ENCODE data around the gene LIN7A. TPM values are rescaled to one million over a fixed set of nuclear protein-coding genes. Genes with fewer than 3 reads are reported as not detected.

The LIN7A gene
- total RNA-seq, 6 experiments from 2014 or later: 13.4 to 23.0 (median 20.2) TPM

- Histone ChIP-seq H3K9me3 (no peaks in the 10 kb centered on the region), H3K36me3 (no peaks in the 10 kb centered on the region), H3K27me3 (no peaks in the 10 kb centered on the region), H3K4me1 (no peaks in the 10 kb centered on the region), H3K27ac (no peak overlapping the region), H3K4me3 (no peak overlapping the region)
- ATAC-seq (no peak), DNase-seq (no peak)
- intact Hi-C loops (cut with DNase I): no loop called here
- 90% methylated on average over 1 of the region's 2 CpGs for WGBS (ENCODE audit: insufficient coverage, low coverage, low lambda C conversion rate, missing lambda C conversion rate)
- TF ChIP-seq CTCF (IDR thresholded peaks at IDR 0.05) (no peak), POLR2A (IDR thresholded peaks at IDR 0.05) (no peak)
These were observed 166.8 kb downstream of the LIN7A start for GRCh38 chr12:80770958-80771357.

GRCh38 chr12:80769553-80770140 lies 168.1 kb downstream of the LIN7A start:
- TF ChIP-seq CTCF (IDR thresholded peaks at IDR 0.05): no peak
- no peak for TF ChIP-seq POLR2A (IDR thresholded peaks at IDR 0.05)
- Histone ChIP-seq H3K4me1 (no peaks in the 10 kb centered on the region), H3K9me3 (no peaks in the 10 kb centered on the region), H3K27me3 (no peaks in the 10 kb centered on the region), H3K4me3 (no peak overlapping the region), H3K36me3 (no peaks in the 10 kb centered on the region), H3K27ac (no peak overlapping the region)
- ATAC-seq: no peak
- WGBS (ENCODE audit: insufficient coverage, low coverage, low lambda C conversion rate, missing lambda C conversion rate): 83% methylated on average over 1 of the region's 1 CpG
- intact Hi-C loops (cut with DNase I): no loop called here
- DNase-seq: no peak

- intact Hi-C loops (cut with DNase I): no loop called here
- H3K4me3 ChIP-seq: no peak overlapping the region
These were observed 170.8 kb downstream of the LIN7A start for GRCh38 chr12:80766897-80767296.

GRCh38 chr12:80766210-80766609 lies 171.5 kb downstream of the LIN7A start:
- 70% methylated on average over 1 of the region's 1 CpG for WGBS (ENCODE audit: insufficient coverage, low coverage, low lambda C conversion rate, missing lambda C conversion rate)
- peaks cover 0 to 9% (median 3%) of the 10 kb centered on the region in 4 donors for H3K4me1 ChIP-seq
- H3K27ac ChIP-seq: no peak overlapping the region
- H3K27me3 ChIP-seq: no peaks in the 10 kb centered on the region
- no peak overlapping the region for H3K4me3 ChIP-seq
- ATAC-seq: no peak
- no peaks in the 10 kb centered on the region for H3K36me3 ChIP-seq
- intact Hi-C loops (cut with DNase I): no loop called here
- no peaks in the 10 kb centered on the region for H3K9me3 ChIP-seq
- TF ChIP-seq CTCF (IDR thresholded peaks at IDR 0.05) (no peak), POLR2A (IDR thresholded peaks at IDR 0.05) (no peak)
- no peak for DNase-seq

More at GRCh38 chr12:80766897-80767296, 170.8 kb downstream of the LIN7A start:
- ATAC-seq (no peak), DNase-seq (no peak)
- 54% methylated on average over 2 of the region's 2 CpGs for WGBS (ENCODE audit: insufficient coverage, low coverage, low lambda C conversion rate, missing lambda C conversion rate)
- peaks cover 0 to 9% (median 3%) of the 10 kb centered on the region in 4 donors for H3K4me1 ChIP-seq
- no peaks in the 10 kb centered on the region for H3K36me3 ChIP-seq
- no peaks in the 10 kb centered on the region for H3K9me3 ChIP-seq
- TF ChIP-seq CTCF (IDR thresholded peaks at IDR 0.05): no peak
- no peak for TF ChIP-seq POLR2A (IDR thresholded peaks at IDR 0.05)
- H3K27ac ChIP-seq: no peak overlapping the region
- H3K27me3 ChIP-seq: no peaks in the 10 kb centered on the region
